ENCODE data around the gene OAF. TPM values are rescaled to one million over a fixed set of nuclear protein-coding genes. Genes with fewer than 3 reads are reported as not detected.

OAF gene
- total RNA-seq, 1 experiment from 2014 or later, result 11.3 TPM

GRCh38 chr11:120173019-120173705, 37.7 kb upstream of the OAF start:
- intact Hi-C loops (cut with micrococcal nuclease; ENCODE audit: unreplicated experiment), result no loop called here

GRCh38 chr11:120173807-120174206, 37.0 kb upstream of the OAF start:
- CTCF ChIA-PET, result no interaction called here
- H3K27me3 Mint-ChIP-seq (ENCODE audit: unreplicated experiment), result peaks cover 84% of the 10 kb centered on the region
- BruUV-seq (replicated peaks), result no TSS peak

More at GRCh38 chr11:120173019-120173705, 37.7 kb upstream of the OAF start:
- CTCF ChIA-PET, result no interaction called here
- Mint-ChIP-seq H3K4me3 (ENCODE audit: low read depth, unreplicated experiment) (no peak overlapping the region), H3K9me3 (ENCODE audit: low read depth, unreplicated experiment) (no peaks in the 10 kb centered on the region), H3K36me3 (ENCODE audit: insufficient read depth, unreplicated experiment) (no peaks in the 10 kb centered on the region), H3K27ac (ENCODE audit: unreplicated experiment) (no peak overlapping the region), H3K27me3 (ENCODE audit: unreplicated experiment) (peaks cover 81% of the 10 kb centered on the region), H3K4me1 (ENCODE audit: low read depth, unreplicated experiment) (no peaks in the 10 kb centered on the region)
- DNase-seq, result no peak
- TF ChIP-seq CTCF (IDR thresholded peaks at IDR 0.05; ENCODE audit: unreplicated experiment), result no peak
- no TSS peak for BruUV-seq (replicated peaks)

GRCh38 chr11:120174866-120175265, 36.0 kb upstream of the OAF start:
- CTCF ChIA-PET, result no interaction called here
- BruUV-seq (replicated peaks), result no TSS peak
- no peak overlapping the region for H3K27ac Mint-ChIP-seq (ENCODE audit: unreplicated experiment)
- peaks cover 95% of the 10 kb centered on the region for H3K27me3 Mint-ChIP-seq (ENCODE audit: unreplicated experiment)
- H3K4me1 Mint-ChIP-seq (ENCODE audit: low read depth, unreplicated experiment), result no peaks in the 10 kb centered on the region
- no peak overlapping the region for H3K4me3 Mint-ChIP-seq (ENCODE audit: low read depth, unreplicated experiment)
- intact Hi-C loops (cut with micrococcal nuclease; ENCODE audit: unreplicated experiment), result no loop called here
- H3K36me3 Mint-ChIP-seq (ENCODE audit: insufficient read depth, unreplicated experiment), result no peaks in the 10 kb centered on the region
- DNase-seq, result no peak
- H3K9me3 Mint-ChIP-seq (ENCODE audit: low read depth, unreplicated experiment), result no peaks in the 10 kb centered on the region
- no peak for TF ChIP-seq CTCF (IDR thresholded peaks at IDR 0.05; ENCODE audit: unreplicated experiment)

More at GRCh38 chr11:120173807-120174206, 37.0 kb upstream of the OAF start:
- intact Hi-C loops (cut with micrococcal nuclease; ENCODE audit: unreplicated experiment), result no loop called here
- no peaks in the 10 kb centered on the region for H3K36me3 Mint-ChIP-seq (ENCODE audit: insufficient read depth, unreplicated experiment)
- no peak for TF ChIP-seq CTCF (IDR thresholded peaks at IDR 0.05; ENCODE audit: unreplicated experiment)
- H3K27ac Mint-ChIP-seq (ENCODE audit: unreplicated experiment), result no peak overlapping the region
- no peak for DNase-seq
- H3K4me1 Mint-ChIP-seq (ENCODE audit: low read depth, unreplicated experiment), result no peaks in the 10 kb centered on the region
- no peaks in the 10 kb centered on the region for H3K9me3 Mint-ChIP-seq (ENCODE audit: low read depth, unreplicated experiment)
- H3K4me3 Mint-ChIP-seq (ENCODE audit: low read depth, unreplicated experiment), result no peak overlapping the region

DNA sequence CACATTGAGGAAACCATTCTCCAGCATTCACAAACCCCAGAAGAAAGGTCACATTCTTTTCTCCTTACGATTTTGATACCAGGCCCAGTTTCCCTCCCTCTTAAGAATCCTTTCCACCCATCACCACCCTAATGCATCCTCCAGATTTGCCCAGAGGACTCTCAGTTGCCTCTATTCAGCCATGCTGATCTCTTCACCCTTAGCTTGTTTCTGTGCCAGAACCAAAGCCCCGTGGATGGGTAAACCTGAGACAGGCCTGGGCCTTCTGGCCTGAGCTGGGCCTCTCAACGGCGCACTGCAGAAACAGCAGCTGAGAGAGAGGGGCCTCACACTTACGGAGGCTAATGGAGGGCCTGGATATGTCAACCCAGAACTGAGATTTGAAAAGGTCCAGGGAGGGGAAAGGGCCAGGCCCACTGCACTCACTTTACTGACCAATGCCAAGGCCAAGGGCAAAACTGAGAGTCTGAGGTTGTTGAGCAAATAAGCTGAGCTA, 32.2 kb upstream of the OAF start:
- no peak for TF ChIP-seq CTCF (IDR thresholded peaks at IDR 0.05; ENCODE audit: unreplicated experiment)
- Mint-ChIP-seq H3K4me1 (ENCODE audit: low read depth, unreplicated experiment) (no peaks in the 10 kb centered on the region), H3K27me3 (ENCODE audit: unreplicated experiment) (peaks cover 74% of the 10 kb centered on the region), H3K27ac (ENCODE audit: unreplicated experiment) (no peak overlapping the region), H3K36me3 (ENCODE audit: insufficient read depth, unreplicated experiment) (no peaks in the 10 kb centered on the region), H3K9me3 (ENCODE audit: low read depth, unreplicated experiment) (no peaks in the 10 kb centered on the region), H3K4me3 (ENCODE audit: low read depth, unreplicated experiment) (no peak overlapping the region)
- no peak for DNase-seq
- CTCF ChIA-PET, result interaction anchor here (0.8 kb wide), 1 partner anchor 125 kb away, joined by 3 read pairs; no protein-coding TSS in a partner anchor
- intact Hi-C loops (cut with micrococcal nuclease; ENCODE audit: unreplicated experiment), result no loop called here
- no TSS peak for BruUV-seq (replicated peaks)
